ENCODE data around the gene MAPK8IP1.
"Not testable (repeated sequence)": the region's sequence is repeated elsewhere in the genome, so short reads cannot be mapped to it uniquely, and the experiment has no call there.

The MAPK8IP1 gene

GRCh38 chr11:45885274-45885920 lies at the start of gene MAPK8IP1:
TSS of gene MAPK8IP1 (plus strand) at chr11:45885651. CDS start at chr11:45885821, 170 bp downstream.
- in situ Hi-C loops (cut with MboI; ENCODE audit: low sequenced_read_pairs) = no loop called here

DNA sequence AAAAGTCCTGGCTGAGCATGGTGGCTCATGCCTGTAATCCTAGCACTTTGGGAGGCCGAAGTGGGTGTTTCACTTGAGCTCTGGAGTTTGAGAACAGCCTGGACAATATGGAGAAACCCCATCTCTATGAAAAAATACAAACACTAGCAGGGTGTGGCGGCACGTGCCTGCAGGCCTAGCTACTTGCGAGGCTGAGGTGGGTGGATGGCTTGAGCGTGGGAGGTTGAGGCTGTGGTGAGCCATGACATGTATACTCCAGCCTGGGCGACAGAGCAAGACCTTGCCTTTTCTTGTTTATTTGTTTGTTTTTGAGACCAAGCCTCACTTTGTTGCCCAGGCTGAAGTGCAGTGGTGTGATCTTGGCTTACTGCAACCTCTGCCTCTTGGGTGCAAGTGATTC lies 46.2 kb upstream of the MAPK8IP1 start:
- in situ Hi-C loops (cut with MboI; ENCODE audit: low sequenced_read_pairs) = no loop called here

GRCh38 chr11:45840251-45840650 lies 45.2 kb upstream of the MAPK8IP1 start:
- in situ Hi-C loops (cut with MboI; ENCODE audit: low sequenced_read_pairs) = not testable (repeated sequence)

DNA sequence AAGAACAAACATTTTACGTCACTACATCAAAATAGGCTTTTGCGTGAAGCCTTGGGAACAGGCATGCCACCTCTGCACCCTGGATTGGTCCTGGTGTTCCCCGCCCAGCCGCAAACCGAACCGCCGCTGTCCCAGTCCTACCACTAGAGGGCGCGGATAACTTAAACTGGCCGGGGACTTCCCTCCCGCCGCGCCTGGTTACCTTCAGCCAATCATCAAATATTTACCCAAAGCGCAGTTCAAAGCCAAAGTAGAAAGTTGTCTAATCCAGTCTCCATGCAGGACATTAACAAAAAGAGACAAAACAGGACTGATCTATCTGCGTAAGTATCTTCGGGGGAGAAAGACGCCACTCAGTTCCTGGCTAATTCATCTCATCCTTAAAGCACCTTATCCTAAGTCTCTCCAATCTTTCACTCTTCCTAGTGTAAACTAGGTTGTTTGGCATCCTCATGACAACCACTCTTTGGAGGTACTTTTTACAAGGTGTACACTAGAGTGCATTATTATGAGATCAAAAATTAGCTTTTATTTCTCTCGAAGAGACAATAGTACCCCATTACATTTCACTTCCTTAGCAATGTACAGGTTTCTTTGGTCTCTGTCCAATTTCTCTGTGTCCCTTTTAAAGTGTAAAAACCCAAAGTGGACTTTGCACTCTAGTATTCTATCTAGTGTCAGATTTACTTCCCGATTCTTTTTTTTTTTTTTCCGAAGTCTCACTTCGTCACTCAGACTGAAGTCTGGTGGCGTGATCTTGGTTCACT lies 42.1 kb upstream of the MAPK8IP1 start:
- in situ Hi-C loops (cut with MboI; ENCODE audit: low sequenced_read_pairs) = no loop called here

- in situ Hi-C loops (cut with MboI; ENCODE audit: low sequenced_read_pairs) = no loop called here
Measured at GRCh38 chr11:45844822-45845578, 40.5 kb upstream of the MAPK8IP1 start.

GRCh38 chr11:45846174-45846675 lies 39.2 kb upstream of the MAPK8IP1 start:
- in situ Hi-C loops (cut with MboI; ENCODE audit: low sequenced_read_pairs) = no loop called here

DNA sequence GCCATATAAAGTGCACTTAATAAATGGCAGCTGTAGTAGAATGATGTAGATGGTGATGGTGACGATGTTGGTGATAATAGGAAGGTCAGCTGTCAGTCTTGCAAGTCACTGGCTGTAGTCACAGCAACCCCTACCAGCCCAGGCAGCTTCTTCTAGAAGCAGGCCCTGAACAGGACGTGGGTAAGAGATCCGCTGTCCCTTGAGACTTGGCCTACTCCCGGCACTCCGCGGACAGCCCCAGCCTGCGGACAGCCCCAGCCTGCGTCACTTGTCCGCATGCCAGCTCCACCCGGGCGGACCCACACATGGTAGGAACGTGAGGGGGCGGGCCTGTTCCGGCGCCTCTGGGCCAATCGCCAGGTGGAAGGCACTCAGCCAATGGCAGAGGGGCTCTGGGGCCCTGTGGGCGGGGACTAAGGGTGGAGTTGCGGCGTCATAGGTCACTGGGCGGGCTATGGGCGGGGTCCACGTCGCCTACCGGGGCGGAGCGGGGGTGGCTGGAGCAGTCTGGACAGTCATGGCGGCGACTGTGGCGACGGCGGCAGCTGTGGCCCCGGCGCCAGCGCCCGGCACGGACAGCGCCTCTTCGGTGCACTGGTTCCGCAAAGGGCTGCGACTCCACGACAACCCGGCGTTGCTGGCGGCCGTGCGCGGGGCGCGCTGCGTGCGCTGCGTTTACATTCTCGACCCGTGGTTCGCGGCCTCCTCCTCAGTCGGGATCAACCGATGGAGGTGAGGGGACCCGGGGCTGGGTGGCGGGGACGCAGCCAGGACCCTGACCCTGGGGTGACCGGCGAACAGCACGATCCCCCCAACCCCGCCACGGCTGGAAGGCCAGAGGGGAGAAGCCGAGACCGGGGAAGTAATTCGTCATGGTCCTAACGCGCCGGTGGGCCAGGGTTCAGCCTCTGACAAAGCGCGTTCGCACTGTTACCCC lies 38.2 kb upstream of the MAPK8IP1 start, which contains the start of gene CRY2:
CRY2 (plus strand) TSS at position 502 of the 937 bp plus-strand sequence; CDS start at position 518, 16 bp downstream.
- in situ Hi-C loops (cut with MboI; ENCODE audit: low sequenced_read_pairs) = no loop called here

DNA sequence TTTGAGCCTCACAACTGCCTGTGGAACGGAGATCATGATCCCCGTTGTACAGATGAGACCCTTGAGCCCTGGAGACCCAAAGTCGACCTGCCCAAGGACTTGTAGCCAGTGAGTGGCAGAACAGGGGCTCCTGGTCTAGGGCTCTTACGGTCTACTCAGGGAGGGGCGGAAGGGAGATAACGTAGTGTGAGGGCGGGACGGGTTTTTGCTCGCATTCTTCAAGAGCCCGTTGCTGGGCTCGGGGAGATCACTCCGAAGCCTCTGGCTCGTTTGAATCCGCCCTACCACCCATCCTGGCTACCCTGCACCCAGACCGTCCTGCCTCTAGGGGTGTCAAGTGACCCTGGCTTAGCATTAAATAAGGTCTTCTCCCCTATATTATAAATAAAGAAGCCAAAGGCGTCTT lies 37.5 kb upstream of the MAPK8IP1 start:
- in situ Hi-C loops (cut with MboI; ENCODE audit: low sequenced_read_pairs) = no loop called here

GRCh38 chr11:45848654-45849081 lies 36.8 kb upstream of the MAPK8IP1 start:
- in situ Hi-C loops (cut with MboI; ENCODE audit: low sequenced_read_pairs) = no loop called here

DNA sequence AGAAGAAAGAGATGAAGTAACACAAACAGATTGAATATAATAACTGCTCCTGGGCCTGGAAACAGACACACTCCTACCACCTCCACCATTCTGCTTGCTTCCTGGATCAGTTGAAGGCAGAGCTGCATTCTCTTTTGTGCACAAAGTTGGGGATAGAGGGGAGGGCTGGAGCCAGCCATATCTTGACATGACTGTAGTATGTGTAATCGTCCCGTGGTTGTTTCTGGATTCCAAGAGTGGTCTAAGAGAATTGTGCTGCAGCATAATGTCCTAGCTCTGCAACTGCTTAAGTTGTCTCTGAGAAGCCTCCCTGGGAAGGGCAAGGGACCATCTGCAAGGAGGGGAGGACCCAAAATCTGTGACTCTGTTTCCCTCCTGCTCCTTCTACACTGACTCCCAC lies 35.0 kb upstream of the MAPK8IP1 start:
- in situ Hi-C loops (cut with MboI; ENCODE audit: low sequenced_read_pairs) = no loop called here

GRCh38 chr11:45851228-45851627 lies 34.2 kb upstream of the MAPK8IP1 start:
- in situ Hi-C loops (cut with MboI; ENCODE audit: low sequenced_read_pairs) = no loop called here

GRCh38 chr11:45852018-45852711 lies 33.3 kb upstream of the MAPK8IP1 start:
- in situ Hi-C loops (cut with MboI; ENCODE audit: low sequenced_read_pairs) = no loop called here

- in situ Hi-C loops (cut with MboI; ENCODE audit: low sequenced_read_pairs) = no loop called here
Measured at GRCh38 chr11:45852712-45853101, 32.7 kb upstream of the MAPK8IP1 start.

DNA sequence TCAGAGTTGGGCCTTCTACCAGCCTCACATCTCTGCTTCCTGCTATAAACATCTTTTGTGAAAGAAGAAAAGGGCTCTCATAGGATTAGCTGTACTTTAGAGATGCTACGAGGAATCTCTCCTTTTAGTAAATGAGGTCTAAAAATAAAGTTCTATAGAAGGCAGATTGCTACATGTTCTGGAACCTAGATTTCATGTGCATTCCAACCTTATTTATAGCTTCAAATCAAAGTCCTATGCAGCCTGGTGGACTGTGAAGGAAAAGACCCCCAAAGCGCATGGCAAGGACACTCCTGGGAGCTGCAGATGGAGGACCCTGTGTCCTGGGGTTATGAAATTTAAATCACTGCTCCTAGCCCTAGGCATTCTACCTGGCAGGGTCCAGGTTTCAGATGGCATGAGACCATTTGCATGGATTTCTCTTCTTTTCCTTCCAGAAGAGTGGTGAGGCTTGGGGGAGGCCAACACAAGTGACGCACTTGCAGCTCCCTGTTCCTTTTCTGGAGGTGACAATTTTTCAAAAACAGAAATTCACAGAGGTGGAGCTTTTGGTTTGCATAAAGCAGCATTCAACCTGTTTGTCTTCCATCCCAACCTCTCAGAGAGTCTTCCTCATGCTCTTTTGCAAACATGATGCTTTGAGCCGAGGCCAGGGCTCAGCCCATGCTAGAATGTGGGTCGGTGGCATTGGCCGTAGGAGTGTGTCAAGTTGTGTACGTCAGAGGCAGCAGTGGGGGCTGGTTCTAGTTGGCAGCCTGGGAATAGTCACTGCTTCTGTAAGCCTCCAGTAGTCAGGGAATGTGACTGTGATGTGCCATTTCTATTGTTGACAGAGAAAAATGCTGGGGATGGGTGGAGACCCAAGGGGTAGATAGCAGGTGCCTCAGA lies 31.9 kb upstream of the MAPK8IP1 start:
- in situ Hi-C loops (cut with MboI; ENCODE audit: low sequenced_read_pairs) = no loop called here

DNA sequence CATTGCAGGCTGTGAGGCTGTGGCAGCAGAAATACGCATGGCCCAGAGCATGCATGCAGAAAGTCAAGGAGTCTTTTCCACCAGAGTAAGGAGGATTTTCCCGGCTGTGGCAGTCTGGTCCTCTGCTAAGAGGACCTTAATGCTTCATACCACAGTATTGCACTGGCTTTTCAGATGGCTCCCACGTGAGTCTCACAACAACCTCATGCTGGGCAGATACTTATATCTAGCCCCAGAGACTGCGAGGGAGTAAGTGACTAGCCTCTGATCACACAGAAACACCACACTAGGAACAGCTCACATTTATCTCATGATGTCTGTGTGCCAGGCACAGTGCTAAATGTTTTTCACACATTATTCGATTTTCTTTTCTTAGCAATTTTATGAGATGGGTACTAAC lies 30.1 kb upstream of the MAPK8IP1 start:
- in situ Hi-C loops (cut with MboI; ENCODE audit: low sequenced_read_pairs) = no loop called here

GRCh38 chr11:45856044-45856468 lies 29.4 kb upstream of the MAPK8IP1 start:
- in situ Hi-C loops (cut with MboI; ENCODE audit: low sequenced_read_pairs) = no loop called here

DNA sequence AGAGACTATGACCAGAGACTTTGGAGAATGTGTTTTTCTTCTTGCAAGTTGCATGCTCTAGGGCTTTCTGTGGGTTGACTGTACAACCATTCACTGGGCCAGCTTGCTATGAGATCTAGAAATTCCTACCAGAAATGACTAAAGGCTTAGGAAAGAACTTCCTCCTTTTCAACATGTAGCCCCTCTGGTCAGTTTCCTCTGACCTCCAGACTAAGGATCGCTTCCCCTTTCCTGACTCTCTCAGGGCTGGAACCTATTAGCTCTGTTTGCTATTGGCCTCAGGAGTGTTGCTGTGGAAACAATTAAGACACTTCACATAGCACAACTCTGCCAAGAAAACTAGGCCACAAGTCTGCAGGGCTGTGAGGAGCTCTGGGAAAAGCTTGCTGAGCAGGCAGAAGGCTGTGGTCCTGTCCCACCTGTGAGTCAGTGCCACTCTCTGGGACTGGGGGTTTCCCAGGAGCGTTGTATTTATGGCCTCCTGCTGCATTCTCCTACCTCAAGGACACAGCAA lies 27.4 kb upstream of the MAPK8IP1 start:
- in situ Hi-C loops (cut with MboI; ENCODE audit: low sequenced_read_pairs) = no loop called here

GRCh38 chr11:45858751-45859398 lies 26.6 kb upstream of the MAPK8IP1 start:
- in situ Hi-C loops (cut with MboI; ENCODE audit: low sequenced_read_pairs) = no loop called here

Measured in HL-60/S4 (cell line).